HTR-8/SVneo (cell line): ENCODE data around the gene GABPB2.
A peak's percentile ranks its signal among the peaks of the same experiment; 100 is the strongest.

Experiments used
- DNase-seq: peaks from one replicate; pipeline ENCODE4 v3.0.0; 2011; ENCODE audit warnings: low spot score, mixed read lengths; ENCODE audit not compliant: insufficient read length
- FAIRE-seq: peaks from 2 replicates; lab custom pipeline; 2011; peaks lifted over from hg19 to GRCh38; lab: Jason Lieb, UNC

GABPB2 gene

DNA sequence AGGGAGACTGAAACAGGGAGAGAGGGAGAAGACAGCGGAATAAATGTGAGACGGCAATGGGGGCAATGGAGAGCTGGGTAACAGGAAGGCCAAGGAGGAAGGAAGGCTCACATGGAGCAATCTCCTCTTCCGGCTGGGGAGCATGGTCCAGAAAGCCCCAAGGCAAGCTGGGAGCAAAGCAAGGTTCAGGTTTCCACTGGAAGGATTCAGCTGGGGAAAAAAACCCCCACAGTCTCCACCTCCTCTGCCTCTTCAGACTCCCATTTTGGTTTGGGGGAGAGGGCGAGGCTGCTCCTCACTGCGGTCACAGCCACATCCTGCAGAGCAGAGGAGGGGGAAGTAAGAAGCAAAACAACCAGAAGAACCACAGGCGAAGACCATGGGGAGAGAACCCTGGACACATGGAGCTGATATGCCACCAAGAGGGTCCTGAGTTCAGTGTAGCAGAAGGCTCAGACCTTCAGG lies 86.5 kb downstream of the GABPB2 start:
- no peak for FAIRE-seq
- DNase-seq, result no peak

DNA sequence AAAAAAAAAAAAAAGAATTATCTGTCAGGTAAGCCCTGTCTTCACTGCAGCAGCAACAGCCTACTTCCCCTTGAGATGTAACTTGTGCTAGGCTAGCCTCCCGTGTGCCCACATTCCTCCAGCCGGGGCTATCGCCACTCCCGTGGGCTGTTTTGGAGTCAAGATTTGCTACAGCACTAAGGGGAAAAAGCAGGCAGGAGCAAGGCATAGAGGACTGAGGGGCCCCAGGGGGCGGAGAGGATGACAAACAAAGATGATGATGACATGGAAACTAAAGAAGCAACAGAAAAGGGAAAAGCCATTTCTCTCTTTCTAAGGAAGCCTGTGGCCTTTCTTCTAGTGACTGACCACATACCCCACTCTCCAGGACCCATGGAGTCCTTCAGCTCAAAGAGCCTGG lies 87.8 kb downstream of the GABPB2 start:
- FAIRE-seq, result no peak
- DNase-seq, result no peak

DNA sequence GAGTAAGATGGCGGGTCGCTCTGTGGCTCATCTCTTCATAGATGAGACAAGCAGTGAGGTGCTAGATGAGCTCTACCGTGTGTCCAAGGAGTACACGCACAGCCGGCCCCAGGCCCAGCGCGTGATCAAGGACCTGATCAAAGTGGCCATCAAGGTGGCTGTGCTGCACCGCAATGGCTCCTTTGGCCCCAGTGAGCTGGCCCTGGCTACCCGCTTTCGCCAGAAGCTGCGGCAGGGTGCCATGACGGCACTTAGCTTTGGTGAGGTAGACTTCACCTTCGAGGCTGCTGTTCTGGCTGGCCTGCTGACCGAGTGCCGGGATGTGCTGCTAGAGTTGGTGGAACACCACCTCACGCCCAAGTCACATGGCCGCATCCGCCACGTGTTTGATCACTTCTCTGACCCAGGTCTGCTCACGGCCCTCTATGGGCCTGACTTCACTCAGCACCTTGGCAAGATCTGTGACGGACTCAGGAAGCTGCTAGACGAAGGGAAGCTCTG lies 88.2 kb downstream of the GABPB2 start:
- DNase-seq, result no peak
- FAIRE-seq, result no peak

DNA sequence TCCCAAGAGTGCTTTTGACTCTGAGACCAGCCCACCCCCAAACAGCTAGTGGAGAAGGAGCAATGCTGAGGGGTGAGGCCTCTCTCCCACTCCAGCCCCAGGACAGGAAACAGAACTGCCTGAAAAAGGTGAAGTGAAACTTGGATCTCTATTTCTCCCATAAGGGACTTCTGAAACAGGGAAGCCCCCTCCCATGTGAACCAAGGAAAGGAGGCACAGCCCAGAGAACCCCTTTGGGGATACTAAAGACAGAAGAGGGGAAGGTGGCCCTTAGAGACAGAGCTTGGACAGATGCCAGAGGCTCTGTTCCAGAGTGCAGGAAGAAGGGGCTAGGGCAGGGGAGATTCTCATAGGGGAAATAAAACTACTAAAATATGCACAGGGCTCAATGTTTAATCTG lies 88.8 kb downstream of the GABPB2 start:
- FAIRE-seq (no peak), DNase-seq (no peak)

DNA sequence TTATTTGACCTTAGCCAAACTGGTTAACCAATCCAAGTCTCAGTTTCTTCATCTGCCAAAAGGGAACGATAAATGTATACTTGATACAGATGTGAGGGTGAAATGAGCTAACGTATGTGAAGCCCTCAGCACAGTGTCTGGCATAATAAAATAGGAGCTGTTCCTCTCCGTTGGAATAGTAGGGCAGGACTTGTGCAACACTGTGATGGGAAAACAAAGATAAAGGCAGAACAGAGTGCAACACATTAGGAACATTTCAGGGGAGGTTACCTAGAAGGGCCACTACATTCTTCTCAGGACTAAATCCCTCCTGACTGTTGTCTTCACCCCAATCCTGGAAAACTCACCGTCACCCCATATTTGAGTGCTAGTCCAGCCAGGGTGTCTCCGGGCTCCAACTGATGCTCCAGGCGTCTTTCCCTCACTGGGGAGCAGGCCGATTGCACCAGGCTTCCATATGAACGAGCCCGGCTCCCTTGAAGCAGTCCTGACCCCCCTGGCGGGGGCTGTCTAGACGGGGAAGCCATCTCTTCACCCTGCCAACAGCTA lies 94.2 kb downstream of the GABPB2 start:
- FAIRE-seq (no peak), DNase-seq (no peak)

DNA sequence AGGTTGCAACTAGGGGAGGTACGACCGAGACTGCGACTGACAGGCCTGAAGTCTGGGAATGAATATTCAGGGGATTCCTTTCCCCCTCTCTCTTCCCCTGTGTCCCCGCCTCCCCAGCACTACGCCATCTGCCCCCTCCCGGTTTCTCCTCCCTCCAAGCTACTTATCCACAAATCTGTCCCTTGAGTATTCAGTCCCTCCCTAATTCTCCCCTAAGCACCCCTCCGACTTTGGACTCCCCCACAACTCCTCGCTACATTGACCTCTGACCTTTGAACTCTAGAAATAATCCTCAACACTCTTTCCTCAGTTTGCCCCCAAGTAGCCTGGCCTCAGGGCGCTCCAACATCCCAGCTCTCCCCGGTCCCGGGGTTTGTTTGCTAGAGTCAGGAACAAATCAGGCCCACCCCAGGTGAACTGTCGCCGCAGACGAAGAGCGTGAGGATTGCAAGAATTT lies 94.7 kb downstream of the GABPB2 start:
- FAIRE-seq, result no peak
- DNase-seq, result peak; percentile 51

DNA sequence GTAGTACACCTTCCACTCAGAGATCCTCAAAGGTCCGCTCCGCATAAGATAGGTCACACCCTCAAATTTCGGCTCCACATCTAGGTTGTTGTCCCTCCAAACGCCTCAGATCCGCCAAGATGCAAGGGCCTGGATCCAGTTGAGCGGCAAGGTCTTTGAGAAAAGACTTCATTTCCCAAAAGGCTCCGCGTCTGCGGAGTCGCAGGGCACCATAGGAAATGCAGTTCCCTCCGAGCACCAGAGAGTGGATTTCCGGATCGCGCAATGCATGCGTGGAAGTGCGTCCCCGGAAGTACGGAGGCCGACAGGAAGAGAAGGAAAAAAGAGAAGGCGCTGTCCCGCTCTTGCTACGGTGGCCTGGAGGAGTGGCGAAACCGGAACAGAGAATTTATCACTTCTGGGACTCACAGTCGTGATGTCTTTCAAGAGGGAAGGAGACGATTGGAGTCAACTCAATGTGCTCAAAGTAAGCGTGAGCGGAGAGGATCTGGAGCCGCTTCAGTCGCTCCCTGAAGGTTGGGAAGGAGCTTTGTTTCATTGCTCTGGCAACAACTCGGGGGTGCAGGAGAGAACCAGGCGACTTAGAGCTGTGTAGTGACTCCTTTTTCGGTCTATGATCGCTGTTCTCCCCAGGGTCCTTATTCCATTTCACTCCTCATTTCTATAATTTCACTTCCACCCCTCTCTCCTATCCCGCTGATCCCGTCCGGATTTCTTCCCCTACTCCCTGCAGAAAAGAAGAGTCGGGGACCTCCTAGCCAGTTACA lies 95.4 kb downstream of the GABPB2 start, which contains the start of the genes LYSMD1 and SCNM1:
TSS of gene LYSMD1 (minus strand) at position 165 of the 767 bp plus-strand sequence. CDS start 644 bp downstream, outside the sequence.
TSS of gene SCNM1 (plus strand) at position 407 of the 767 bp plus-strand sequence. CDS start at position 416, 9 bp downstream.
- peak; percentile 33 for FAIRE-seq
- DNase-seq, result peak; percentile 95

DNA sequence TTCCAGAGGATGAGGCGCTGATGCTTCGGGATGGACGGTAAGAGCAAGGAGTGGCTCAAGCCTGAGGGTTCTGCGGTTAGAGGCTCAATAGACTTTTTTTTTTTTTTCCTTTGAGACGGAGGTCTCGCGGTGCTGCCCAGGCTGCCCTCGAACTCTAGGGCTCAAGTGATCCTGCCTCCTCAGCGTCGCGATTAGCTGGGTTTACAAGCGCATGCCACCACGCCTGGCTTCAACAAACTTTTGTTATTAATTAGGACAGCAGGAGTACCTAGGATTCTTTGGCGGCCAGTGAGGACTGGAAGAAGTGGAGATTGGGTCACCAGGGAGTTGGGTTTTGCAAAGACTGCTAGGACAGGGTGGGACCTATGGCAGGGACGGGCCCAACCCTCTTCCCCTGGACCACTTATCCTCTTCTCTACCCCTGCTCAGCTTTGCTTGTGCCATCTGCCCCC lies 96.0 kb downstream of the GABPB2 start:
- DNase-seq (no peak), FAIRE-seq (no peak)

DNA sequence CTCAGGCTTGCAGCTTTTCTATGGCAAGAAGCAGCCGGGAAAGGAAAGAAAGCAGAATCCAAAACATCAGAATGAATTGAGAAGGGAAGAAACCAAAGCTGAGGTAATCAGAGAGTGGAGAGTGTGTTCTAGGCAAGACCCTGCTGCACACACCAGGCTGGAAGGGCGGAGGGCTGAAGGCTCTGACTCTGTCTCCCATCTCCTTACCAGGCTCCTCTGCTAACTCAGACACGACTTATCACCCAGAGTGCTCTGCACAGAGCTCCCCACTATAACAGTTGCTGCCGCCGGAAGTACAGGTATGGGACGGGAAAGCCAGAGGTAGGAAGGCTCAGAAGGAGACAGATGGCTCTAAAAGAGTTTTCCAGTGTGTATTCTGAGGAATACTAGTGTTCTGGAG lies 96.6 kb downstream of the GABPB2 start:
- FAIRE-seq, result no peak
- no peak for DNase-seq

DNA sequence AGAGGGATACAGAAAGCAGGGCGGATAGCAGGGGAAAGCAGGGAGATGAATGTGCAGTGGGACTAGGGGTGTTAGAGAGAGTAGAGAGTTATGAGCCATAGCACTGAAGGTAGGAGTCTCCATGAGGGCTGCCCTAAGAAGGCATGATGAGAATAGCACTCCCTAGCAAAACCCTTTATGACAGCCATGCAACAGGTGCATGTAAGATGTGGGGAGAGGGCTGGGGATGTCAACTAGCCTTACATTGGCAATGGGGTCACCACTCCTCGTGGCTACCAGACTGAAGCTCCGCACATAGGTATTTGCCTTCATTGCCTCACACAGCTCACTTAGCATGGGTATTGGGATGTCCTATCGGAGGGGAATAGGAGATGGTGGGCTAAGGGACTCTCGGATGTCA lies 100.6 kb downstream of the GABPB2 start:
- DNase-seq (no peak), FAIRE-seq (no peak)
